Urinary bladder (tissue), 4 donors: Measurements from ENCODE around the gene C1orf198. TPM values are rescaled to one million over a fixed set of nuclear protein-coding genes. Genes with fewer than 3 reads are reported as not detected.

Experiments used
- DNase-seq: peaks from one replicate; pipeline ENCODE4 v3.0.0-alpha.2; 2015; ENCODE audit errors: extremely low spot score
- H3K27ac ChIP-seq: one replicate; pipeline ENCODE4 v1.5.1; 2013; ENCODE audit warnings: low read depth, mild to moderate bottlenecking, moderate library complexity
- H3K36me3 ChIP-seq: one replicate; pipeline ENCODE4 v1.6.1; 2013; ENCODE audit warnings: mild to moderate bottlenecking, moderate library complexity; ENCODE audit not compliant: insufficient read depth
- H3K4me1 ChIP-seq: one replicate; pipeline ENCODE4 v1.6.1; 2013; ENCODE audit warnings: mild to moderate bottlenecking, moderate library complexity; ENCODE audit not compliant: insufficient read depth
- H3K4me3 ChIP-seq: one replicate; pipeline ENCODE4 v1.5.1; 2013; ENCODE audit warnings: low read depth, low read length
- WGBS: extraction: QIAGEN DNeasy Blood & Tissue Kit; methylation state at CpG from one replicate; pipeline ENCODE4 v1.1.7; 2013; 5-methylcytosine and 5-hydroxymethylcytosine counted together
- polyA plus RNA-seq: library from polyadenylated mRNA; stranded (reverse); fragments of 200-250 nt; gene quantifications from one replicate; pipeline ENCODE4 v1.2.3, GENCODE V29; 2013
- total RNA-seq: library from RNA; depleted of rRNA; stranded (reverse); fragments of >200 nt; gene quantifications from one replicate; pipeline ENCODE4 v1.2.3, GENCODE V29; 2014
- donor health status: healthy with polysubstance abuse.
- donor health status: healthy.

C1orf198 gene
- total and polyA plus RNA-seq, 2 donors = 35.6 to 55.1 TPM

GRCh38 chr1:230827801-230828200 lies 40.5 kb downstream of the C1orf198 start:
- no peak overlapping the region for H3K27ac ChIP-seq
- H3K4me3 ChIP-seq = no peak overlapping the region
- 83% methylated on average over 5 of the region's 5 CpGs for WGBS
- H3K4me1 ChIP-seq = peaks cover 3% of the 10 kb centered on the region
- DNase-seq = no peak
- no peaks in the 10 kb centered on the region for H3K36me3 ChIP-seq

GRCh38 chr1:230827081-230827681 lies 41.1 kb downstream of the C1orf198 start:
- Histone ChIP-seq H3K36me3 (no peaks in the 10 kb centered on the region), H3K4me3 (no peak overlapping the region), H3K4me1 (peaks cover 3% of the 10 kb centered on the region), H3K27ac (no peak overlapping the region)
- DNase-seq = no peak
- 73% methylated on average over 7 of the region's 7 CpGs for WGBS

GRCh38 chr1:230826166-230826875 lies 42.0 kb downstream of the C1orf198 start:
- WGBS = 80% methylated on average over 9 of the region's 9 CpGs
- H3K27ac ChIP-seq = no peak overlapping the region
- no peaks in the 10 kb centered on the region for H3K36me3 ChIP-seq
- no peak overlapping the region for H3K4me3 ChIP-seq
- DNase-seq = no peak
- H3K4me1 ChIP-seq = peaks cover 3% of the 10 kb centered on the region

GRCh38 chr1:230825761-230826160 lies 42.6 kb downstream of the C1orf198 start:
- DNase-seq = no peak
- peaks cover 3% of the 10 kb centered on the region for H3K4me1 ChIP-seq
- no peaks in the 10 kb centered on the region for H3K36me3 ChIP-seq
- 74% methylated on average over 3 of the region's 3 CpGs for WGBS
- no peak overlapping the region for H3K27ac ChIP-seq
- H3K4me3 ChIP-seq = no peak overlapping the region

- no peak overlapping the region for H3K27ac ChIP-seq
- H3K4me1 ChIP-seq = peaks cover 3% of the 10 kb centered on the region
- H3K36me3 ChIP-seq = no peaks in the 10 kb centered on the region
- no peak for DNase-seq
- WGBS = 52% methylated on average over 11 of the region's 11 CpGs
- H3K4me3 ChIP-seq = no peak overlapping the region
These were observed 43.2 kb downstream of the C1orf198 start for GRCh38 chr1:230824919-230825721.

GRCh38 chr1:230824551-230824918 lies 43.8 kb downstream of the C1orf198 start:
- Histone ChIP-seq H3K4me3 (no peak overlapping the region), H3K4me1 (peaks cover 3% of the 10 kb centered on the region), H3K36me3 (no peaks in the 10 kb centered on the region), H3K27ac (no peak overlapping the region)
- no peak for DNase-seq
- WGBS = 78% methylated on average over 4 of the region's 4 CpGs

- no peak overlapping the region for H3K27ac ChIP-seq
- peaks cover 3% of the 10 kb centered on the region for H3K4me1 ChIP-seq
- no peaks in the 10 kb centered on the region for H3K36me3 ChIP-seq
- 68% methylated on average over 3 of the region's 3 CpGs for WGBS
- DNase-seq = no peak
- no peak overlapping the region for H3K4me3 ChIP-seq
These were observed 44.4 kb downstream of the C1orf198 start for GRCh38 chr1:230823931-230824381.

GRCh38 chr1:230823426-230823825 lies 44.9 kb downstream of the C1orf198 start:
- no peak for DNase-seq
- WGBS = 49% methylated on average over 6 of the region's 6 CpGs
- Histone ChIP-seq H3K4me1 (peaks cover 3% of the 10 kb centered on the region), H3K4me3 (no peak overlapping the region), H3K36me3 (no peaks in the 10 kb centered on the region), H3K27ac (no peak overlapping the region)

- no peaks in the 10 kb centered on the region for H3K4me1 ChIP-seq
- WGBS = 69% methylated on average over 13 of the region's 13 CpGs
- no peak overlapping the region for H3K4me3 ChIP-seq
- H3K36me3 ChIP-seq = no peaks in the 10 kb centered on the region
- no peak overlapping the region for H3K27ac ChIP-seq
- DNase-seq = no peak
These were observed 46.2 kb downstream of the C1orf198 start for GRCh38 chr1:230822092-230822581.

GRCh38 chr1:230821346-230821745 lies 47.0 kb downstream of the C1orf198 start:
- no peaks in the 10 kb centered on the region for H3K4me1 ChIP-seq
- no peaks in the 10 kb centered on the region for H3K36me3 ChIP-seq
- H3K4me3 ChIP-seq = no peak overlapping the region
- DNase-seq = no peak
- WGBS = 75% methylated on average over 4 of the region's 4 CpGs
- H3K27ac ChIP-seq = no peak overlapping the region

- H3K4me1 ChIP-seq = no peaks in the 10 kb centered on the region
- H3K36me3 ChIP-seq = no peaks in the 10 kb centered on the region
- DNase-seq = no peak
- WGBS = 84% methylated on average over 4 of the region's 4 CpGs
- H3K27ac ChIP-seq = no peak overlapping the region
- no peak overlapping the region for H3K4me3 ChIP-seq
These were observed 47.8 kb downstream of the C1orf198 start for GRCh38 chr1:230820568-230820967.

- Histone ChIP-seq H3K4me3 (no peak overlapping the region), H3K27ac (no peak overlapping the region), H3K36me3 (no peaks in the 10 kb centered on the region), H3K4me1 (no peaks in the 10 kb centered on the region)
- no peak for DNase-seq
- 95% methylated on average over 4 of the region's 4 CpGs for WGBS
These were observed 48.3 kb downstream of the C1orf198 start for GRCh38 chr1:230819976-230820375.

GRCh38 chr1:230818901-230819300 lies 49.4 kb downstream of the C1orf198 start:
- Histone ChIP-seq H3K36me3 (no peaks in the 10 kb centered on the region), H3K4me1 (no peaks in the 10 kb centered on the region), H3K4me3 (no peak overlapping the region), H3K27ac (no peak overlapping the region)
- 91% methylated on average over 6 of the region's 6 CpGs for WGBS
- no peak for DNase-seq

GRCh38 chr1:230818367-230818766 lies 50.0 kb downstream of the C1orf198 start:
- no peak overlapping the region for H3K4me3 ChIP-seq
- H3K27ac ChIP-seq = no peak overlapping the region
- 50% methylated on average over 1 of the region's 1 CpG for WGBS
- DNase-seq = no peak
- no peaks in the 10 kb centered on the region for H3K4me1 ChIP-seq
- H3K36me3 ChIP-seq = no peaks in the 10 kb centered on the region
